Measurements from ENCODE around the gene ZCCHC2.

DNA sequence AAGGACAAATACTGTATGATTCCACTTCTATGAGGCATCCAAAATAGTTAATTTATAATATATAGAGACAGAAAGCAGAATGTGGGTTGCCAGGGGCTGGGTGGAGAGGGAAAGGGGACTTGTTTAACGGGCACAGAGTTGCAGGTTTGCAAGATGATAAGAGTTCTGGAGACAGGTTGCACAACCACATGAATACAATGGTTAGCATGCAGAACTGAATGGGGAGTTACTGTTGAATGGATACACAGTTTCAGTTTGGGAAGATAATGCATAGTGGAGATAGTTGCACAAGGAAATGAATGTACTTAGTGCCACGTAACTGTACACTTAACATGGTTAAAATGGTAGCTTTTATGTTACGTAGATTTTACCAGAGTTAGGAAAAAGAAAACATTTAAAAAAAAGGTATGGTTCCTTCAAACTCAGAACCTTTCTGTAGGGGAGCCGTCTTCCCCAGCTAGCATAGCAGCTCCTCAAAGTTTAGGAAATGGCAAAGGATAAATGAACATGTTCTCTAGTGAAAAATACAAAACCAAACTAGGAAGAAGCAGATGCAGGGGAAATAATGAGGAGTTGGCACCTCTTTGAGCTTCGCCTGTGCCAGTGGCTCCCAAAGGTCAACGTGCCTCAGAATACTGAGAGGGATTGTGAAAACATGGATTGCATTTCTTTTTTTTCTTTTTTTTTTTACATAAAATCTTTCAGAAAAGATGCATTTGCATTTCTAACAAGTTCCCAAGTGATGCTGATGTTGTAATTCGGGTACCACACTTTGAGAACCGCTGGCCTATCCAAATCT lies 95.2 kb downstream of the ZCCHC2 start:
- TF ChIP-seq, protein P1, sequence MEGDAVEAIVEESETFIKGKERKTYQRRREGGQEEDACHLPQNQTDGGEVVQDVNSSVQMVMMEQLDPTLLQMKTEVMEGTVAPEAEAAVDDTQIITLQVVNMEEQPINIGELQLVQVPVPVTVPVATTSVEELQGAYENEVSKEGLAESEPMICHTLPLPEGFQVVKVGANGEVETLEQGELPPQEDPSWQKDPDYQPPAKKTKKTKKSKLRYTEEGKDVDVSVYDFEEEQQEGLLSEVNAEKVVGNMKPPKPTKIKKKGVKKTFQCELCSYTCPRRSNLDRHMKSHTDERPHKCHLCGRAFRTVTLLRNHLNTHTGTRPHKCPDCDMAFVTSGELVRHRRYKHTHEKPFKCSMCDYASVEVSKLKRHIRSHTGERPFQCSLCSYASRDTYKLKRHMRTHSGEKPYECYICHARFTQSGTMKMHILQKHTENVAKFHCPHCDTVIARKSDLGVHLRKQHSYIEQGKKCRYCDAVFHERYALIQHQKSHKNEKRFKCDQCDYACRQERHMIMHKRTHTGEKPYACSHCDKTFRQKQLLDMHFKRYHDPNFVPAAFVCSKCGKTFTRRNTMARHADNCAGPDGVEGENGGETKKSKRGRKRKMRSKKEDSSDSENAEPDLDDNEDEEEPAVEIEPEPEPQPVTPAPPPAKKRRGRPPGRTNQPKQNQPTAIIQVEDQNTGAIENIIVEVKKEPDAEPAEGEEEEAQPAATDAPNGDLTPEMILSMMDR (IDR thresholded peaks at IDR 0.05): no peak
- TF ChIP-seq POLR2AphosphoS2 (conservative IDR thresholded peaks at IDR 0.05; ENCODE audit: low read length): no peak
- no peak for TF ChIP-seq CBX8 (IDR thresholded peaks at IDR 0.05)
- TF ChIP-seq ZSCAN20 (CRISPR knock-in tag; IDR thresholded peaks at IDR 0.05): no peak
- no peak for TF ChIP-seq MYC (IDR thresholded peaks at IDR 0.05; ENCODE audit: borderline replicate concordance, low read length)
